ENCODE measurements around the gene CGB2. TPM values are rescaled to one million over a fixed set of nuclear protein-coding genes. Genes with fewer than 3 reads are reported as not detected.
"Not testable (repeated sequence)": the region's sequence is repeated elsewhere in the genome, so short reads cannot be mapped to it uniquely, and the experiment has no call there.

Gene CGB2
- polyA plus RNA-seq, 3 donors = not detected

DNA sequence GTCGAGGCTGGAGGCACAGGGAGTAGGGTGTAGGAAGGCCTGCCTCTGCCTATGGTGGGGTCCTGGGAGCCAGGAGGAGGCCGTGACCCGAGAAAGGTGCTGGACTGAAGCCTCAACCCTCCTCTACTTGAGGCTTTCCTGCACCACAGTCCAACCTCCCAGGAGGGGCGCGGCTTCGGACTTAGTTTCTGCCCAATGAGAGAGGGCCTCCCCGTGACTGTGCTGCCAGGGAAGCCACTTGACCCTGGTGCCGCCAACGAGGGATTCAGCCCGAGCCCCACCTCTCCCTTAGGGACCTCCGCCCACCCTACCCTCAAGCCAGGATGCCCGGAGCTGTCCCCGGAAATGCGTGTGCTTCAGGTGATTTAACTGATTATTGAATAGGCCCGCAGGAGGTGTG is 7.5 kb upstream of the CGB2 start, which contains the start of gene CGB3:
Gene CGB3, minus strand, starts transcription at position 101 of the 400 bp plus-strand sequence. CDS start 362 bp downstream, outside the sequence.
- WGBS, 3 donors = 45 to 70% (median 66%) methylated on average over 9 to 13 of the region's 15 CpGs
- H3K27ac ChIP-seq (ENCODE audit: low read depth, low read length) = not testable (repeated sequence)

- WGBS, 3 donors = 77 to 89% (median 86%) methylated on average over 3 to 4 of the region's 6 CpGs
- not testable (repeated sequence) for H3K27ac ChIP-seq (ENCODE audit: low read depth, low read length)
Measured at GRCh38 chr19:49025088-49025487, 6.6 kb upstream of the CGB2 start.

- 85 to 90% (median 85%) methylated on average over 23 of the region's 23 CpGs for WGBS, 3 donors
- H3K27ac ChIP-seq (ENCODE audit: low read depth, low read length) = not testable (repeated sequence)
Measured at GRCh38 chr19:49025599-49025998, 6.1 kb upstream of the CGB2 start.

- H3K27ac ChIP-seq (ENCODE audit: low read depth, low read length) = not testable (repeated sequence)
- 83 to 84% methylated on average over 3 to 9 of the region's 9 CpGs; no CpG with 5 or more reads in 1 of the 3 donors for WGBS, 3 donors
Measured at GRCh38 chr19:49028686-49029085, 3.0 kb upstream of the CGB2 start.

- WGBS, 3 donors = 80 to 88% (median 84%) methylated on average over 12 to 14 of the region's 14 CpGs
- H3K27ac ChIP-seq (ENCODE audit: low read depth, low read length) = not testable (repeated sequence)
Measured at GRCh38 chr19:49029749-49030148, 1.9 kb upstream of the CGB2 start.

- 90 to 93% (median 91%) methylated on average over 3 to 6 of the region's 8 CpGs for WGBS, 3 donors
- not testable (repeated sequence) for H3K27ac ChIP-seq (ENCODE audit: low read depth, low read length)
Measured at GRCh38 chr19:49030323-49030722, 1.4 kb upstream of the CGB2 start.

GRCh38 chr19:49036815-49037214 is 5.1 kb downstream of the CGB2 start, which contains the start of gene CGB1:
Gene CGB1 (minus strand): TSS chr19:49036895. CDS start chr19:49036711, 184 bp downstream.
- WGBS, 3 donors = 50 to 67% (median 51%) methylated on average over 12 to 18 of the region's 18 CpGs
- not testable (repeated sequence) for H3K27ac ChIP-seq (ENCODE audit: low read depth, low read length)

- H3K27ac ChIP-seq (ENCODE audit: low read depth, low read length) = not testable (repeated sequence)
- WGBS, 3 donors = 79 to 93% (median 90%) methylated on average over 5 to 6 of the region's 8 CpGs
Measured at GRCh38 chr19:49038111-49038510, 6.4 kb downstream of the CGB2 start.

- WGBS, 3 donors = 80 to 90% (median 87%) methylated on average over 26 of the region's 26 CpGs
- not testable (repeated sequence) for H3K27ac ChIP-seq (ENCODE audit: low read depth, low read length)
Measured at GRCh38 chr19:49038557-49039276, 7.0 kb downstream of the CGB2 start.

DNA sequence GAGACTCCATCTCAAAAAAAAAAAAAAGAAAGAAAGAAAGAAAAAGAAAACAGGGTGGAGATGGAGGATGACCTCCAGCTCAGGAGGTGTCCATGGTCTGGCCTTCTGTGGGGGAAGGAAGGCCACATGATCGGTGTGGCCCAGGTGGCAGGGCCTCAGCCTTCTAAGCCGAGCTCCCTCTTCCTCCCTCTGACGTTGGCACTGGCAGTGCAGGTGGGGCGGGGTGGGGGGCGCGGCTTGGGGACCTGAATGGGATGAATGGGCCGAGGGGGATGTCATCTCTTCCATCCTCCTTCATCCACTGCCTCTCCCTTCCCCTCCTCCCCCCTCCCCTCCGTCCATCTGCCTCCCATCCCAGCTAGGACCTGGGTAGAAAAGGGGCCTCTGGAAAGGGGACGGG is 8.0 kb downstream of the CGB2 start:
- 66 to 71% (median 69%) methylated on average over 6 to 9 of the region's 9 CpGs for WGBS, 3 donors
- H3K27ac ChIP-seq (ENCODE audit: low read depth, low read length) = not testable (repeated sequence)

GRCh38 chr19:49042177-49042576 is 10.5 kb downstream of the CGB2 start:
- 65 to 83% (median 81%) methylated on average over 17 of the region's 17 CpGs for WGBS, 3 donors

DNA sequence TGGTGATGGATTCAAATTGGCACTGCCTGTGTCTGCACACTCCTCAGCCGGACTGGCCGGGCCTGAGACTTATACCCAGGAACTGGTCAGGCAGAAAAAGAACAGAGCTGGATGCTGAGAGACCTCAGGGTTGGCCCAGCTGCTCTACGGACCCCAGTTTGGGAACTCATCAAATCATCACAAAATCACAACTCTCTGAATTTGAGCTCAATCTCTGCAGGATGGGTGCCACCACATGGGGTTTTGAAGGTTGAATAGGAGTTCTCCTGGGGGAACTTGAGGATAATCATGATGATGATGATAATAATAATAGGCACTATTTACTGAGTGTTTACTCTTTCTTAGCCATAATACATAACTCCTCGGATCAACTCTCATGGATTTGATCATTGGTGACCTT is 11.0 kb downstream of the CGB2 start:
- not testable (repeated sequence) for H3K27ac ChIP-seq (ENCODE audit: low read depth, low read length)
- WGBS, 3 donors = 72 to 94% (median 74%) methylated on average over 1 to 3 of the region's 4 CpGs

More at GRCh38 chr19:49042177-49042576, 10.5 kb downstream of the CGB2 start:
- H3K27ac ChIP-seq (ENCODE audit: low read depth, low read length) = no peak overlapping the region

GRCh38 chr19:49043548-49043947 is 11.9 kb downstream of the CGB2 start, which contains the start of gene CGB5:
Gene CGB5 (plus strand): TSS chr19:49043848. CDS start chr19:49044210, 362 bp downstream.
- H3K27ac ChIP-seq (ENCODE audit: low read depth, low read length) = not testable (repeated sequence)
- 69 to 74% (median 71%) methylated on average over 13 to 14 of the region's 15 CpGs for WGBS, 3 donors

DNA sequence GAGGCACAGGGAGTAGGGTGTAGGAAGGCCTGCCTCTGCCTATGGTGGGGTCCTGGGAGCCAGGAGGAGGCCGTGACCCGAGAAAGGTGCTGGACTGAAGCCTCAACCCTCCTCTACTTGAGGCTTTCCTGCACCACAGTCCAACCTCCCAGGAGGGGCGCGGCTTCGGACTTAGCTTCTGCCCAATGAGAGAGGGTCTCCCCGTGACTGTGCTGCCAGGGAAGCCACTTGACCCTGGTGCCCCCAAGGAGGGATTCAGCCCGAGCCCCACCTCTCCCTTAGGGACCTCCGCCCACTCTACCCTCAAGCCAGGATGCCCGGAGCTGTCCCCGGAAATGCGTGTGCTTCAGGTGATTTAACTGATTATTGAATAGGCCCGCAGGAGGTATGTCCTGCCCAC is 17.3 kb downstream of the CGB2 start, which contains the start of gene CGB8:
Gene CGB8, minus strand, starts transcription at position 101 of the 400 bp plus-strand sequence. CDS start 372 bp downstream, outside the sequence.
- 54 to 74% (median 73%) methylated on average over 7 to 12 of the region's 12 CpGs for WGBS, 3 donors

DNA sequence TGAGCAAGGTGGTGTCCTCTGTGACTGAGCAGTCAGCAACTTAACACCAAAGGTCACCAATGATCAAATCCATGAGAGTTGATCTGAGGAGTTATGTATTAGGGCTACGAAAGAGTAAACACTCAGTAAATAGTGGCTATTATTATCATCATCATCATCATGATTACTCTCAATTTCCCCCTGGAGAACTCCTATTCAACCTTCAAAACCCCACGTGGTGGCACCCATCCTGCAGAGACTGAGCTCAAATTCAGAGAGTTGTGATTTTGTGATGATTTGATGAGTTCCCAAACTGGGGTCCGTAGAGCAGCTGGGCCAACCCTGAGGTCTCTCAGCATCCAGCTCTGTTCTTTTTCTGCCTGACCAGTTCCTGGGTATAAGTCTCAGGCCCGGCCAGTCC is 18.1 kb downstream of the CGB2 start:
- WGBS, 3 donors = 70 to 87% (median 78%) methylated on average over 3 of the region's 4 CpGs
- H3K27ac ChIP-seq (ENCODE audit: low read depth, low read length) = not testable (repeated sequence)

More for the DNA sequence above, 17.3 kb downstream of the CGB2 start, which contains the start of gene CGB8:
- not testable (repeated sequence) for H3K27ac ChIP-seq (ENCODE audit: low read depth, low read length)

- not testable (repeated sequence) for H3K27ac ChIP-seq (ENCODE audit: low read depth, low read length)
- 74 to 79% (median 76%) methylated on average over 24 of the region's 24 CpGs for WGBS, 3 donors
Measured at GRCh38 chr19:49050376-49051033, 18.8 kb downstream of the CGB2 start.

GRCh38 chr19:49056101-49056901 is 24.6 kb downstream of the CGB2 start:
- H3K27ac ChIP-seq (ENCODE audit: low read depth, low read length) = no peak overlapping the region
- 0 to 1% (median 1%) methylated on average over 62 to 63 of the region's 63 CpGs for WGBS, 3 donors

DNA sequence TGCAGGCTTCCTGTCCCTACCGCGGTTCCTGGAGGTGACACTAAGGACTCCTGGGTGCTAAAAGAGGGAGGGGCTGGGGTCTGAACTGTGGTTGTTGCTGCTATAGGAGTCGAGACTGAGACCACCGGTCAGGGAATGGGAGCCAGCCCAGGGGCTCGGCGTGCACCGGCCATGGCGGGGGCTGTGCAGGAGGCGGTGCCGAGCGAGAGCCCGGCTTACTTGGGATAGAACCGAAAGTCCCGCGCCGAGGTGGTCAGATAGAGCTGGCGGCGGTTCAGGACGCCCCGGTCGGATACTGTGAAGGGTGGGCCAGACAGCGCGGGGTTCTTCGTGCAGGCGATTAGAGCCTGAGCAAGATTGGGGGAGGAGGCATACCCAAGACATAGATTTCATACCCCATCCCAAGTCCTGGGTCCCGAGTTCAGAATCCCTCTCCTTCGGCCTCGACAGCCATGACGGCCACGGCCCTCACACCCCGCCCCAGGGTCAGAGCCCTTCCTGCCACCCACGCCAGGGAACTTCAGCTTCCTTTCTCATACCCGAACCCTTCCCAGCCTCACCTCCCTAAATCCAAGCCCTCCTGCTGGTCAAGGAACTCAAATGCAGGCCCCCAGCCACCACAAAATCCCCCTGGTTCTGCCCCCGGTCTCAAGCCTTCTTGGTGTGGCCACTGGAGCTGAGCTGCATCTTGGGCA is 25.4 kb downstream of the CGB2 start:
- WGBS, 3 donors = 1 to 5% (median 2%) methylated on average over 31 to 34 of the region's 34 CpGs
- not testable (repeated sequence) for H3K27ac ChIP-seq (ENCODE audit: low read depth, low read length)
